ENCODE measurements around the gene TNC.

- TF ChIP-seq POLR2AphosphoS5 (IDR thresholded peaks at IDR 0.05; ENCODE audit: insufficient read depth, low read depth, low read length), result no peak
- no peak for TF ChIP-seq EZH2 (IDR thresholded peaks at IDR 0.05; ENCODE audit: borderline replicate concordance, low read depth, low read length, severe bottlenecking)
Measured at GRCh38 chr9:115063058-115063845, 54.7 kb downstream of the TNC start.

Measured in endothelial cell of umbilical vein (primary cell).